Posterior vena cava (tissue), 2 donors: ENCODE data around the gene TAGAP. TPM values are rescaled to one million over a fixed set of nuclear protein-coding genes. Genes with fewer than 3 reads are reported as not detected.
"Not testable (repeated sequence)": the region's sequence is repeated elsewhere in the genome, so short reads cannot be mapped to it uniquely, and the experiment has no call there.

ENCODE experiments used
- DNase-seq: peaks from one replicate; pipeline ENCODE4 v3.0.0-alpha.2; 2020; ENCODE audit warnings: low spot score
- intact Hi-C, 2 donors: fragments of 100-400 bp; cut with DNase I; formaldehyde crosslinking; loops; one replicate each; pipeline versions ENCODE4 v1.14.1 to v1.14.2; 2022 to 2023
- total RNA-seq, 2 donors: library from RNA; stranded (reverse); fragmentation: NEBNext Ultra II Directional; extraction: Animal tissue kit (Norgen Biotek cat#: 25700); gene quantifications; one replicate each; pipeline ENCODE4 v1.2.1, GENCODE V29; 2021
- donor health status: DM: yes; HTN: yes; CAD: no.
- donor health status: DM: yes; HTN: yes; CAD: no.

The TAGAP gene
- total RNA-seq, 2 donors from 2014 or later = 2.3 to 2.5 TPM

GRCh38 chr6:158991017-158991723, 53.6 kb downstream of the TAGAP start:
- no peak for DNase-seq
- intact Hi-C loops = no loop called here

GRCh38 chr6:158989711-158990110, 55.1 kb downstream of the TAGAP start:
- not testable (repeated sequence) for DNase-seq

DNA sequence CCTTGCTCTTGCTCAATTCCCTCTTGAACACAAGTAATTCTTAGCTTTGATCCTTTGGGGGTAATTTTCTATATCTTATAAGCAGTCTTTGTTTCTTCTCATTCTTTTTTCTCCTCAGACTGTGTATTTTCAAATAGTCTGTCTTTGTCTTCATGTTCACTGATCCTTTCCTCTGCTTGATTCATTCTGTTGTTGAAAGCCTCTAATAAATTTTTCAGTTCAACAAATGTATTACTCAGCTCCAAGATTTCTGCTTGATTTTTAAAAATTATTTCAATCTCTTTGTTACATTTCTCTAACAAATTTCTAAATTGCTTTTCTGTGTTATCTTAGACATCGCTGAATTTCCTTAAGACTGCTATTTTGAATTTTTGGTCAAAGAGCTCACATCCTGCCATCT, 56.3 kb downstream of the TAGAP start:
- intact Hi-C loops = no loop called here
- DNase-seq = no peak

More at GRCh38 chr6:158989711-158990110, 55.1 kb downstream of the TAGAP start:
- intact Hi-C loops = not testable (repeated sequence)

DNA sequence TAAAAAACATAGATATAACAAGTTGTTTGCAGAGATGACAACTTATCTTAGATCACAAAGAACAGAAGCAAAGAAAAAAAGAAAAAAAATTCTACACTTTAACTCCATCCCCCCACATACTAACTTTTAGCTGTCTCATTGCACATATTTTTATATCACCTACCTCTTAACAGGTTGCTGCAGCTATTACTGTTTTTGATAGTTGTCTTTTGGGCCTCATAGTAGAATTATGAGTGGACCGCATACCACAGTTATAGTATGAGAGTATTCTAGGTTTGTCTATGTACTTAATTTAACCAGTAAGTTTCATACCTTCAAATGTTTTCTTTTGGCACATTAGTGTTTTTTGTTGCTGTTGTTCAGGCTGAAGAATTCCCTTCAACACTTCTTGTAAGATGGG, 57.1 kb downstream of the TAGAP start:
- intact Hi-C loops = no loop called here
- DNase-seq = no peak

Other genes with a start within 250 kb of the TAGAP start
- 10 to 100 TPM; 65.1 to 71.7 TPM for gene EZR, start 225.6 kb downstream of the TAGAP start, total RNA-seq
- 1 to 10 TPM; 6.9 to 7.9 TPM for gene RSPH3, start 44.8 kb downstream of the TAGAP start, total RNA-seq
- 1 to 10 TPM; 2.8 to 5.1 TPM for gene FNDC1, start 124.4 kb upstream of the TAGAP start, total RNA-seq